Astrocyte of the cerebellum (primary cell): Measurements from ENCODE around the gene FBXO21.

Source experiments
- DNase-seq: peaks from one replicate; pipeline ENCODE4 v3.0.0-alpha.2; 2011; ENCODE audit warnings: low read depth
- H3K4me3 ChIP-seq: 2 replicates; pipeline ENCODE4 v1.5.1; 2011; ENCODE audit warnings: mild to moderate bottlenecking, low read depth, low read length, moderate library complexity
- CTCF ChIP-seq: IDR thresholded peaks from 2 replicates; pipeline ENCODE4 v1.5.1; 2012; ENCODE audit warnings: low read length, low read depth, moderate library complexity, mild to moderate bottlenecking; ENCODE audit errors: missing control alignments
- in situ Hi-C: cut with HindIII; loops from 2 replicates; pipeline ENCODE4 v1.10.0; 2017; ENCODE audit warnings: low sequenced_read_pairs

The FBXO21 gene

GRCh38 chr12:117144599-117144998 is 45.7 kb downstream of the FBXO21 start:
- no peak overlapping the region for H3K4me3 ChIP-seq
- in situ Hi-C loops = no loop called here
- TF ChIP-seq CTCF = no peak
- no peak for DNase-seq

- TF ChIP-seq CTCF = no peak
- DNase-seq = no peak
- no peak overlapping the region for H3K4me3 ChIP-seq
- in situ Hi-C loops = no loop called here
Observed at GRCh38 chr12:117143008-117143532, 47.2 kb downstream of the FBXO21 start.

GRCh38 chr12:117142094-117142493 is 48.2 kb downstream of the FBXO21 start:
- no peak overlapping the region for H3K4me3 ChIP-seq
- in situ Hi-C loops = no loop called here
- TF ChIP-seq CTCF = no peak
- no peak for DNase-seq

GRCh38 chr12:117141097-117141898 is 49.0 kb downstream of the FBXO21 start:
- in situ Hi-C loops = no loop called here
- H3K4me3 ChIP-seq = no peak overlapping the region
- no peak for TF ChIP-seq CTCF
- DNase-seq = no peak

GRCh38 chr12:117140397-117141096 is 49.7 kb downstream of the FBXO21 start:
- TF ChIP-seq CTCF = no peak
- in situ Hi-C loops = no loop called here
- DNase-seq = no peak
- no peak overlapping the region for H3K4me3 ChIP-seq

GRCh38 chr12:117139025-117139717 is 51.1 kb downstream of the FBXO21 start:
- no peak for DNase-seq
- H3K4me3 ChIP-seq = no peak overlapping the region
- in situ Hi-C loops = no loop called here
- no peak for TF ChIP-seq CTCF
